ENCODE measurements around the gene SERINC1. TPM values are rescaled to one million over a fixed set of nuclear protein-coding genes. Genes with fewer than 3 reads are reported as not detected.

The SERINC1 gene
- total RNA-seq, 1 donor from 2014 or later = 132 TPM

- DNase-seq (ENCODE audit: low spot score) = no peak
Observed at GRCh38 chr6:122393351-122393896, 78.2 kb downstream of the SERINC1 start.

Other genes with a start within 250 kb of the SERINC1 start
- 10.3 TPM for gene HSF2, start 72.2 kb downstream of the SERINC1 start, total RNA-seq
- gene PKIB, start 138.6 kb upstream of the SERINC1 start, total RNA-seq = 3.5 TPM

Measured in ureter (tissue), 1 donor.